IPS-20b (cell line): ENCODE data around the gene OSBPL6.

Experiments used
- H3K27ac ChIP-seq: one replicate; pipeline ENCODE4 v1.5.1; 2013; ENCODE audit warnings: low read length
- H3K27me3 ChIP-seq: 2 replicates; pipeline ENCODE4 v1.6.1; 2013; ENCODE audit warnings: mild to moderate bottlenecking, low read length, inconsistent platforms; ENCODE audit not compliant: insufficient read depth
- H3K36me3 ChIP-seq: 2 replicates; pipeline ENCODE4 v1.6.1; 2013; ENCODE audit warnings: low read depth, mild to moderate bottlenecking, inconsistent platforms, low read length, moderate library complexity; ENCODE audit not compliant: insufficient read depth
- H3K4me1 ChIP-seq: 2 replicates; pipeline ENCODE4 v1.6.1; 2013; ENCODE audit warnings: mild to moderate bottlenecking, control low read depth, inconsistent platforms, low read length, moderate library complexity; ENCODE audit not compliant: insufficient read depth
- H3K4me3 ChIP-seq: 2 replicates; pipeline ENCODE4 v1.5.1; 2013; ENCODE audit warnings: mild to moderate bottlenecking, low read length, inconsistent platforms
- H3K9ac ChIP-seq: 2 replicates; pipeline ENCODE4 v1.6.1; 2013; ENCODE audit warnings: low read depth, mild to moderate bottlenecking, inconsistent platforms, low read length, moderate library complexity
- H3K9me3 ChIP-seq: 2 replicates; pipeline ENCODE4 v1.6.1; 2013; ENCODE audit warnings: mild to moderate bottlenecking, low read depth, low read length, inconsistent platforms; ENCODE audit not compliant: insufficient read depth

Gene OSBPL6

DNA sequence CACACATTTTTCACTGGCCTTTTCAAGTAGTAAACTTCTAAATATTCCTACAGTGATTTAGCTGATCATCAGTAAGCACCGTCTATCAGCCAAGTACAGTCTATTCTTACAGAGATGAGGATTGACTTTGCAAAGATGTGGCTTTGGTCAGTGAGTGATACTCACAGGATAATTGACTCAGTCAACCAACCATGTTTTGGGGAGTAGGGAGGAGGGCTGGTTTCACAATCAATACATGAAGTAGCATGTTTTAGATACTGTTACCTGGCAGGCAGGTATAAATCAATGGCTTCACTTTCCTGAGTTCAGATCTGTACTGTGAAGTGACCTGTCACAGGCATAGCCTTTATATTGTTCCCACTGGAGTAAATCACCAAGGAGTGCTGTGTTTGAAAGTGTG, 27.2 kb downstream of the OSBPL6 start:
- Histone ChIP-seq H3K27ac (no peak overlapping the region), H3K4me3 (no peak overlapping the region), H3K9ac (no peak overlapping the region), H3K27me3 (peaks cover 51% of the 10 kb centered on the region), H3K9me3 (no peaks in the 10 kb centered on the region), H3K4me1 (peaks cover 15% of the 10 kb centered on the region; the same call in 1 of the 2 replicates), H3K36me3 (no peaks in the 10 kb centered on the region)

DNA sequence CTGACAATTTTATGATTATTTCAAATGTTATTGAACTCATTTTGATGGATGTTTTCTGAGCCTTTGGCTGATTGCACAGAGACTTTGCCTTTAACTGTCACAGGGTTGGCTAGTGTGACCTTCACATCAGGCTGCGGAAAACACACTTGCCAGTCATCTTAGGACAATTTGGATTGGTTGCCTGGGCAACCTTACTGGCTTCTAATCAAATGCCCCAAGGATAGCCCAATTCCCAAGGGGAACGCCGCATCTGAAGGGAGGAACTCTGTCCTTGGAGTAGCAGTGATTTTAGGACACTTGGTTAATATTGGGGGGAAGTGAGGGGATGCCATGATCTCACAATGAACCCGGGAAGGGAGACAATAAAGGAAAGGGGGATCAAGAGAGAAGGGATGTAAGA, 29.5 kb downstream of the OSBPL6 start:
- Histone ChIP-seq H3K4me1 (peaks cover 15% of the 10 kb centered on the region; the same call in 1 of the 2 replicates), H3K9ac (no peak overlapping the region), H3K36me3 (no peaks in the 10 kb centered on the region), H3K4me3 (no peak overlapping the region), H3K27me3 (peaks cover 28% of the 10 kb centered on the region), H3K9me3 (no peaks in the 10 kb centered on the region), H3K27ac (no peak overlapping the region)

DNA sequence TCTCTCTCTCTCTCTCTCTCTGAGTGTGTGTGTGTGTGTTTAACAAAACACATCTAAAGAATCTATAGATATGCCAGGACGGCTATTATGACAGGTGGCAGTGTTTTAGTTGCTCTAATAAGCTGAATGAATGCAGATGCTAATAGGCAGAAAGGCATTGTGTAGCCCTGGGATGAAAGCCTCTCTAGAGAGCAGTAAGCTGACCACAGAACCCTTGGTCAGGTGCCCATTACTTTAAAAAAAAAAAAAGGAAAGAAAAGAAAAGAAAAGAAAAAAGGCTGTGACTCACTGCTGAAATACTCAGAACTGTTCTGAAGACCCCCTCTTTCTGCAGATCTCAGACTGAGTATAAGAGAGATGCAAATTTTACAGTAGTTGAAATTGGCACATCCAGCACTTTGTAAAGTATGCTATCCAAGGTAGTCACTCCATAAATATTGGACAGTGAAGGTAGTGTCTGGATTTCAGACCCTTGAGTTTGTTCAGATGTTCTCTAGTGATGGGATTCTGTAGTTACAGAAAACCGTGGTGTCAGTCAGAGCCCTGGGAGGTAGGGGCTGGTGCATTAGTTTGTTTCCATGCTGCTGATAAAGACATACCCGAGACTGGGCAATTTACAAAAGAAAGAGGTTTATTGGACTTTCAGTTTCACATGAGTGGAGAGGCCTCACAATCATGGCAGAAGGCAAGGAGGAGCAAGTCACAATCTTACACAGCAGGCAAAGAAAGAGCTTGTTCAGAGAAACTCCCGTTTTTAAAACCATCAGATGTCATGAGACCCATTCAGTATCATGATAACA, 30.9 kb downstream of the OSBPL6 start:
- Histone ChIP-seq H3K27ac (no peak overlapping the region), H3K9ac (no peak overlapping the region), H3K4me1 (peaks cover 8% of the 10 kb centered on the region; the same call in 1 of the 2 replicates), H3K36me3 (no peaks in the 10 kb centered on the region), H3K4me3 (no peak overlapping the region), H3K9me3 (no peaks in the 10 kb centered on the region), H3K27me3 (peaks cover 17% of the 10 kb centered on the region)

GRCh38 chr2:178227187-178227586, 32.9 kb downstream of the OSBPL6 start:
- H3K27ac ChIP-seq = no peak overlapping the region
- H3K4me3 ChIP-seq = no peak overlapping the region
- H3K36me3 ChIP-seq = no peaks in the 10 kb centered on the region
- H3K9me3 ChIP-seq = no peaks in the 10 kb centered on the region
- H3K27me3 ChIP-seq = no peaks in the 10 kb centered on the region
- peaks cover 5% of the 10 kb centered on the region; the same call in 1 of the 2 replicates for H3K4me1 ChIP-seq
- H3K9ac ChIP-seq = no peak overlapping the region

GRCh38 chr2:178229927-178230326, 35.6 kb downstream of the OSBPL6 start:
- H3K27ac ChIP-seq = no peak overlapping the region
- no peaks in the 10 kb centered on the region for H3K9me3 ChIP-seq
- no peak overlapping the region for H3K9ac ChIP-seq
- no peaks in the 10 kb centered on the region for H3K36me3 ChIP-seq
- H3K4me3 ChIP-seq = no peak overlapping the region
- H3K27me3 ChIP-seq = no peaks in the 10 kb centered on the region
- peaks cover 4% of the 10 kb centered on the region; the same call in 1 of the 2 replicates for H3K4me1 ChIP-seq

- Histone ChIP-seq H3K27me3 (no peaks in the 10 kb centered on the region), H3K27ac (no peak overlapping the region), H3K4me3 (no peak overlapping the region), H3K9ac (no peak overlapping the region), H3K36me3 (no peaks in the 10 kb centered on the region), H3K4me1 (no peaks in the 10 kb centered on the region; the same call in 1 of the 2 replicates), H3K9me3 (no peaks in the 10 kb centered on the region)
Measured at GRCh38 chr2:178230396-178230795, 36.1 kb downstream of the OSBPL6 start.

DNA sequence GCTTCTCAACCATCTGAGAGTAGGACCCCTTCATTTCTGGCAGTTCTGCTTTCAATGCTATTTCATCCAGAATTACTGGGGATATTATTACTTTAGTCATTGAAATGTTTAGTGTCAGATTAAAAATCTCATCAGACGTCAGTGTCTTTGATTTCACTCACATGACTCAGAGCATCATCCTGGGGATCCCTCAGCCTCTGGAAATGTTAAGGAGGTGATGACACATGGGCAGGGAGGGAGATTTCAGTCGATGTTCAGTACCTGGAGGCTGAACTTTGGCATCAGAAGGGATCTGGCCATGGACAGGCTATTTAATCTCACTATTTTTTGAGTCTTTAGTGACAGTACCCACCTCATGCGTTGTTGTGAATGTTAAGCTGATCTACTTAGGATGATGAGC, 39.1 kb downstream of the OSBPL6 start:
- Histone ChIP-seq H3K36me3 (no peaks in the 10 kb centered on the region), H3K27me3 (no peaks in the 10 kb centered on the region), H3K4me1 (no peaks in the 10 kb centered on the region), H3K27ac (no peak overlapping the region), H3K4me3 (no peak overlapping the region), H3K9me3 (no peaks in the 10 kb centered on the region), H3K9ac (no peak overlapping the region)

DNA sequence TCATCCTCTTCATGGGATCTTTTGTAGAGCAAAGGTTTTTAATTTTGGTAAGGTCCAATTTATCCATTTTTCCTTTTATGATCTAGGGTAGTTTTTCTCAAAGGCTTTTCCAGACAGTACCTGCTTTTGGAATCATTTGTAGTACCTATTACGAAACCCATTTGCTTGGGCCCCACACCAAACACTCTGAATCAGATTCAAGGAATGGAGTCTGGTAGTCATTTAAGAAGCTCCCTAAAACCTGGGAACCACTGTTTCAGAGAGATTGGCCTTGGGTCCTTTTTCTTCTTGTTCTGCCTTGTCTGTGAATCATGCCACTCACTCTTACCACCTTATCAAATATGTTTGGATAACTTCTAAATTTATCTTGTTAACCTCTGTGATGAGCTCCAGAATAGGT, 40.3 kb downstream of the OSBPL6 start:
- Histone ChIP-seq H3K9me3 (no peaks in the 10 kb centered on the region), H3K27ac (no peak overlapping the region), H3K36me3 (no peaks in the 10 kb centered on the region), H3K4me1 (no peaks in the 10 kb centered on the region), H3K27me3 (no peaks in the 10 kb centered on the region), H3K4me3 (no peak overlapping the region), H3K9ac (no peak overlapping the region)

DNA sequence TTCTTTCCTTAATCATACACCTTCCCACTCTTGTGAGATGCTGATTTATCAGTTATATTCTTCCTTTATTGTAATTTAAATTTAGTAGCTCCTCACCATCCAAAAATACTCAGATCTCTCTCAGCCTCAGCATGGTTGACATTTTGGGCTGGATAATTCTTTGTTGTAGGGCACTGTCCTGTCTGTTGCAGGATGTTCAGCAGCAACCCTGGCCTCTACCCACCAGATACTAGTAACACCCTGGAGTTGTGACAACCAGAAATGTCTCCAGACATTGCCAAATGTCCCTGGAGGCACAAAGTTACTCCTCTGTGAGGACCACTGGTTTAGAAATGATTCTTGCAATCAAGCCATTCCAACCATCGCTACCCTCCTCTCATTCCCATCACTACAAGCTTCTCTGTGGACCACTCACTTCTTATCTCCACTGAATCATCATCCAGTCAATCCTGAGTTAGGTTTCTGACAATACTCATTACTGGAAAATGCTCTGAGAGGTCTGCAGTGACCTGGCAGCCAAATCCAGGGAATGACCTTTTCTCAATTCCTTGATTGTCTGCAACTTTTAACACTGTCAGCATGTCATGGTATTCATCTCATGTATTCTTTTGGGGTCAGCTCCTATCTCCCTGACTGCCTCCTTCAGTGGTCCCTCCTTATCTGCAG, 43.3 kb downstream of the OSBPL6 start:
- H3K9ac ChIP-seq = no peak overlapping the region

DNA sequence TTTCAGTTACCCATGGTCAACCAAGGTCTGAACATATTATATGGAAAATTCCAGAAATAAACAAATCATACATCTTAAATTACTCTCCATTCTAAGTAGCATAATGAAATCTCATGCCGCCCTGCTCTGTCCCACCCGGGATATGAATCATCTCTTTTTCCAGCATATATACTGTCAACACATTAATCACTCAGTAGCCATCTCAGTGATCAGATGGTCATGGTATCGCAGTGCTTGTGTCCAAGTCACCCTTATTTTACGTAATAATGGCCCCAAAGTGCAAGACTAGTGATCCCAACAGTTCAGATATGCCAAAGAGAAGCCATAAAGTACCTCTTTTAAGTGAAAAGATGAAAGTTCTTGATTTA, 43.8 kb downstream of the OSBPL6 start:
- Histone ChIP-seq H3K4me1 (no peaks in the 10 kb centered on the region), H3K27ac (no peak overlapping the region), H3K4me3 (no peak overlapping the region), H3K9ac (no peak overlapping the region), H3K36me3 (no peaks in the 10 kb centered on the region), H3K9me3 (no peaks in the 10 kb centered on the region), H3K27me3 (no peaks in the 10 kb centered on the region)

More for the DNA sequence above, 43.3 kb downstream of the OSBPL6 start:
- no peaks in the 10 kb centered on the region for H3K36me3 ChIP-seq
- H3K4me1 ChIP-seq = no peaks in the 10 kb centered on the region
- H3K27me3 ChIP-seq = no peaks in the 10 kb centered on the region
- H3K4me3 ChIP-seq = no peak overlapping the region
- no peak overlapping the region for H3K27ac ChIP-seq
- no peaks in the 10 kb centered on the region for H3K9me3 ChIP-seq

- no peaks in the 10 kb centered on the region for H3K9me3 ChIP-seq
- no peaks in the 10 kb centered on the region for H3K36me3 ChIP-seq
- H3K9ac ChIP-seq = no peak overlapping the region
- H3K27me3 ChIP-seq = no peaks in the 10 kb centered on the region
- no peak overlapping the region for H3K27ac ChIP-seq
- no peak overlapping the region for H3K4me3 ChIP-seq
- no peaks in the 10 kb centered on the region for H3K4me1 ChIP-seq
Measured at GRCh38 chr2:178238750-178239149, 44.4 kb downstream of the OSBPL6 start.
